GM15510 (cell line): ENCODE results near the gene DNM1L.

Source experiments
- POLR2A ChIP-seq: IDR thresholded peaks from 3 replicates; pipeline ENCODE4 v1.6.1; 2011; ENCODE audit warnings: borderline replicate concordance; ENCODE audit not compliant: insufficient read length; ENCODE audit errors: extremely low read depth

DNM1L gene

DNA sequence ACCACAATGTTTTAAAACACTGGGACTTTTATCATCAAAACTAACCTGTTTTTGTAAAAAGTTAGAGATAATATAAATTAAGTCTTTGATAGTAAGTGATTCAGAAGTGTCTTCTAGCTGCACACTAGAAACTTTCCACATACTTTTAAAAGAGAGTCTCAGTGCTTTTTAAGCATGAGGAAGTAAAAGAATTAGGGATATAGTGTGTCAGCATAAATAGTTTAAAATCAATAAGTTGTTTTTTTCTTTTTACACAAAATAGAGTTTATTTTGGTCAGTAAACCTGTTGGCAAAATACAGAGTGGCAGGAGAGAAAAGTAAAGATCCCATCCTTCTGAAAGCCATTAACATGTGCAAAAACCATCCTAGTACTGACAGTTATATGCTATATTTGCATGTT is 1.7 kb downstream of the DNM1L start:
- TF ChIP-seq POLR2A: no peak

DNA sequence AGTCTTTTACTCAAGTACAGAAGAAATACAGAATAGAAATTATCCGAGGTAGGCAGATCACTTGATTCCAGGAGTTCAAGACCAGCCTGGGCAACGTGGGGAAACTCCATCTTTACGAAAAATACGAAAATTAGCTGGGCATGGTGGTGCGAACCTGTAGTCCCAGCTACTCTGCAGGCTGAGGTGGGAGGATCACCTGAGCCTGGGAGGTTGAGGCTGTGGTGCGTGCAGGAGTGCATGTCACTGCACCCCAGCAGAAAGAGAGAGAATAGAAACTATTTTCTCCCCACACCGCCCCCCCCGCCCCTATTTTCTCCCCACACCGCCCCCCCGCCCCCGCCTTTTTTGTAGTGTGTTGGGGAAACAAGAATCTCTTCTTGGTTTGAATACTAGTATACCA is 2.2 kb downstream of the DNM1L start:
- TF ChIP-seq POLR2A: no peak

- no peak for TF ChIP-seq POLR2A
These were observed 7.2 kb downstream of the DNM1L start for GRCh38 chr12:32686340-32686739.

- no peak for TF ChIP-seq POLR2A
These were observed 9.7 kb downstream of the DNM1L start for GRCh38 chr12:32688786-32689185.

DNA sequence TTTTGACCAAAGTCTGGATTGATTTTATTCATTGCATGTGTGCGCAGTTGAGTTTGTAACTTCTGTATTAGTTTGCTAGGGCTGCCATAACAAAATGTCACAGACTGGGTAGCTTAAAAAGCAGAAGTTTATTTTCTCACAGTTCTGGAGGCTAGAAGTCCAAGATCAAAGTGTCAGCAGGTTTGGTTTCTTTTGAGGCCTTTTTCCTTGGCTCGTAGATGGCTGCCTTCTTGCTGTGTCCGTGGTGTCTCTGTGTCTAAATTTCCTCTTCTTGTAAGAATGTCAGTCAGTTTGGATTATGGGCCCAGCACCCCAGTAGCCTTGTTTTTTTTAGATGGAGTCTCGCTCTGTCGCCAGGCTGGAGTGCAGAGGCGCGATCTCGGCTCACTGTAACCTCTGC is 11.8 kb downstream of the DNM1L start:
- TF ChIP-seq POLR2A: no peak

DNA sequence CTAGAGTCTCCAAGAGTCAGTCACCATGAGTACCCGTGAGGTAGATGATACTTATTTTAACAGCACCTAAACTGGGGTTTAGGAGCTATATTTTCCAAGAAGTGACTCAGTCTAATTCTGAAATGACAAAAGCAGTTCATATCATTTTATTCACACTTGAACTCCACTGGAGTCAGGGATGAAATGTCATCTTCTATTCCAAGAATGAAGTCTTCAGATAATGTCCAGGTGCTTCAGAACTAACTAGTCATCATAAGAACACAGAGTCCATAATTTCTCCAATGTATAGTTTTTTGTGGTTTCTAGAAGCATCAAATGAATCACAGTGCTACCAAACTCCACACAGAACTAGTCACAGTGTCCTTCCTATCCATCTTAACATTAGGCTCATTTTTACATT is 13.3 kb downstream of the DNM1L start:
- TF ChIP-seq POLR2A: no peak

- TF ChIP-seq POLR2A: no peak
These were observed 13.9 kb downstream of the DNM1L start for GRCh38 chr12:32693036-32693435.

- TF ChIP-seq POLR2A: no peak
These were observed 16.7 kb downstream of the DNM1L start for GRCh38 chr12:32695787-32696186.

DNA sequence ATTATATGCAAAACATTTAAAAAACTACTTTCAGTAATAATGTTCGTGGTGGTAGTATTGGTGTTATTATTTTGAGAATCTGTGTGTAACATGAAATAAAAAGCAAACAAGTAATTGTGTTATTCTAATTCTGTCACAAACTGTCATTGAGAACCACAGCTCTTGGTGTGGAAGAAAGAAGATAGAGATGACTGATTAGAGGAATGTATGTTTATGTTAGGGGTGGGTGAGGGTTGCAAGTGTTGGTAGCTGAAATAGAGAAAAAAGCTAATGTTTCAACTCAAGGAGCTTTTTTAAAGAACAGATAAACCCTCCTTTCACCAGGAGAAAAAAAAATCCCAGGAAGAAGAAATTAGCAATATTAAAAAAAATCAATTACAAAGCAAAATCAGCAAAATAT is 18.3 kb downstream of the DNM1L start:
- no peak for TF ChIP-seq POLR2A

- TF ChIP-seq POLR2A: no peak
These were observed 19.2 kb downstream of the DNM1L start for GRCh38 chr12:32698285-32698684.

DNA sequence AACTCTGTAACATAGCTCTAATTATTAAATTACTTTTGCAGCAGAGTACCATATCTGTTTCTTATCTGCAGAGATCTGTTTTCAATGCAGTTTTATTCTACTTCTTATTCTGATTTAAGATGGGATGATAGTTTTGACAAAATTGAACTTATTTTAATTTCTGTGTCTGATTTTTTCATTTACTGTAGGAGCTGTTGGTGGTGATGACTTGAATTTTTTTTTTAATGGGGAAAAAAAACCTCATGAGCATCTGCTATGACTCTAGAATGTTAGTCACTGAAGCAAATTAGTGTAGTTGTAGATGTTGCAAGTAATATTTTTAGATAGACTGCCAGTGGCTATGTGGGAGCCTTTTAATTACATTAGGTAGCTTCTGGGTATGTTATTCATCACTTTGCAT is 23.4 kb downstream of the DNM1L start:
- no peak for TF ChIP-seq POLR2A

- TF ChIP-seq POLR2A: no peak
These were observed 23.8 kb downstream of the DNM1L start for GRCh38 chr12:32702946-32703345.

DNA sequence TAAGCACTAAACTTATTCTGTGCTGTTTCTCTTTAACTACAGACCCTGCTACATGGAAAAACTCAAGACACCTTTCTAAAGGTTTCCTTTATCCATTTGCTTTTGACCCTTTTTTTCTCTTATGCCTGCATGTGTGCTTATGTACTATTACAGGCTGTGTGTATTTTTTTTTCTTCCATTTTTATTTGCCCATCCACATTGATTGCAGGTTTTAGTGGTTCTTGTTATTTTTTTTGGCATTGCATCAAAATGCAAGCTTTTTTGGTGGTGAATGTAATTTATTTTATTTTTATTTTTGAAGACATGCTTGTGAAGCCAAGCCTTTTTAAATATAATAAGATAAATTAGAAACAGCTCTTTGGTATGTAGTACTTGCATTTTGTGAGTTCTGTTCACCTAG is 26.7 kb downstream of the DNM1L start:
- no peak for TF ChIP-seq POLR2A

- no peak for TF ChIP-seq POLR2A
These were observed 27.4 kb downstream of the DNM1L start for GRCh38 chr12:32706335-32707024.

GRCh38 chr12:32708926-32709325 is 29.8 kb downstream of the DNM1L start:
- TF ChIP-seq POLR2A: no peak

- TF ChIP-seq POLR2A: no peak
These were observed 35.7 kb downstream of the DNM1L start for GRCh38 chr12:32714772-32715171.

DNA sequence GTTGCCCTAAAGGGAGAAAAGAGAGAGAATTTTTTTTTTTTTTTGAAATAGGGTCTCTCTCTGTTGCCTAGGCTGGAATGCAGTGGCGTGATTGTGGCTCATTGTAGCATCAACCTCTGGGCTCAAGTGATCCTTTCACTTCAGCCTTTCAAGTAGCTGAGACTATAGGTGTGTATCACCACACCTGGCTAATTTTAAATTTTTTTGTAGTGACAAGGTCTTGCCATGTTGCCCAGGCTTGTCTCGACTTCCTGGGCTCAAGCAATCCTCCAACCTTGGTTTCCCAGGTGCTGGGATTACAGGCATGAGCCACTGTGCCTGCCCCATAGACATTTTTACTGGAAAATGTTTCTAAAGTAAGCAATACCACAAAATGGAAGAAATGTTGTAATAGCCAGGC is 39.8 kb downstream of the DNM1L start:
- no peak for TF ChIP-seq POLR2A
